ENCODE data around the gene FRAT2.

DNA sequence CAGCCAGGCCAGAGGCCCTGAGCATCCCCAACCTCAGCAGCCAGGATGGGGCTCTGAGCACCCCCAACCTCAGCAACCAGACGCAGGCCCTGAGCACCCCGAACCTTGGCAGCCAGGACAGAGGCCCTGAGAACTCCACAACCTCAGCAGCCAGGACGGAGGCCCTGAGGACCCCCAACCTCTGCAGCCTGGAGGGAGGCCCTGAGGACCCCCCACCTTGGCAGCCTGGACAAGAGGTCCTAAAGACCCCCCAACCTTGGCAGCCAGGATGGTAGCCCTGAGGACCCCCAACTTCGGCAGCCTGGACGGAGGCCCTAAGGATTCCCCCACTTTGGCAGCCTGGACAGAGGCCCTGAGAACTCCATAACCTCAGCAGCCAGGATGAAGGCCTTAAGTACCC lies 49.6 kb upstream of the FRAT2 start:
- TF ChIP-seq SIN3A (IDR thresholded peaks at IDR 0.05; ENCODE audit: borderline replicate concordance, insufficient read depth, low read depth, low read length), result no peak
- TF ChIP-seq, protein P1, sequence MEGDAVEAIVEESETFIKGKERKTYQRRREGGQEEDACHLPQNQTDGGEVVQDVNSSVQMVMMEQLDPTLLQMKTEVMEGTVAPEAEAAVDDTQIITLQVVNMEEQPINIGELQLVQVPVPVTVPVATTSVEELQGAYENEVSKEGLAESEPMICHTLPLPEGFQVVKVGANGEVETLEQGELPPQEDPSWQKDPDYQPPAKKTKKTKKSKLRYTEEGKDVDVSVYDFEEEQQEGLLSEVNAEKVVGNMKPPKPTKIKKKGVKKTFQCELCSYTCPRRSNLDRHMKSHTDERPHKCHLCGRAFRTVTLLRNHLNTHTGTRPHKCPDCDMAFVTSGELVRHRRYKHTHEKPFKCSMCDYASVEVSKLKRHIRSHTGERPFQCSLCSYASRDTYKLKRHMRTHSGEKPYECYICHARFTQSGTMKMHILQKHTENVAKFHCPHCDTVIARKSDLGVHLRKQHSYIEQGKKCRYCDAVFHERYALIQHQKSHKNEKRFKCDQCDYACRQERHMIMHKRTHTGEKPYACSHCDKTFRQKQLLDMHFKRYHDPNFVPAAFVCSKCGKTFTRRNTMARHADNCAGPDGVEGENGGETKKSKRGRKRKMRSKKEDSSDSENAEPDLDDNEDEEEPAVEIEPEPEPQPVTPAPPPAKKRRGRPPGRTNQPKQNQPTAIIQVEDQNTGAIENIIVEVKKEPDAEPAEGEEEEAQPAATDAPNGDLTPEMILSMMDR (IDR thresholded peaks at IDR 0.05), result no peak
